ENCODE results near the gene ZNF777. TPM values are rescaled to one million over a fixed set of nuclear protein-coding genes. Genes with fewer than 3 reads are reported as not detected.

The ZNF777 gene
- total and polyA plus RNA-seq, 11 donors, result 6.5 to 10.7 (median 7.5) TPM

GRCh38 chr7:149422162-149422913, 38.5 kb downstream of the ZNF777 start:
- no peaks in the 10 kb centered on the region for H3K9me3 ChIP-seq
- H3K27ac ChIP-seq, result peak overlapping the region in 7 of 12 donors; percentile 3 to 77 (median 33)
- ATAC-seq (peak; percentile 60 to 97 (median 93)), DNase-seq (peak; percentile 60 to 85 (median 61))
- H3K36me3 ChIP-seq, result no peaks in the 10 kb centered on the region
- intact Hi-C loops (cut with DNase I), result loop anchor here in 4 of 10 donors (2.0 to 10.0 kb wide), 4 partner anchors 75 to 160 kb away; partner anchors contain the start of genes ZNF746 (in 2 of the 4) and ZNF783 (in 2 of the 4)
- peaks cover 0 to 18% (median 7%) of the 10 kb centered on the region in 12 donors for H3K4me1 ChIP-seq
- WGBS, 4 donors, result 3 to 7% (median 4%) methylated on average over 44 to 68 of the region's 68 CpGs
- no peaks in the 10 kb centered on the region for H3K27me3 ChIP-seq
- H3K4me3 ChIP-seq, result peak overlapping the region; percentile 29 to 65 (median 54)
- TF ChIP-seq CTCF (IDR thresholded peaks at IDR 0.05), result peak; percentile 1 to 84 (median 52)
- TF ChIP-seq POLR2A (IDR thresholded peaks at IDR 0.05), result no peak

GRCh38 chr7:149420006-149420405, 40.9 kb downstream of the ZNF777 start:
- no peak for ATAC-seq
- 74 to 93% (median 89%) methylated on average over 3 of the region's 3 CpGs for WGBS, 4 donors
- Histone ChIP-seq H3K27me3 (peaks cover 0 to 4% (median 0%) of the 10 kb centered on the region in 9 donors), H3K4me1 (peaks cover 0 to 20% (median 7%) of the 10 kb centered on the region in 12 donors), H3K27ac (no peak overlapping the region), H3K36me3 (no peaks in the 10 kb centered on the region), H3K9me3 (no peaks in the 10 kb centered on the region), H3K4me3 (no peak overlapping the region)
- TF ChIP-seq CTCF (IDR thresholded peaks at IDR 0.05), result no peak
- no peak for TF ChIP-seq POLR2A (IDR thresholded peaks at IDR 0.05)
- intact Hi-C loops (cut with DNase I), result loop anchor here in 4 of 10 donors (5.0 to 10.0 kb wide), 3 partner anchors 77 to 155 kb away; partner anchors contain the start of genes ZNF746 (in 2 of the 4) and ZNF783 (in 1 of the 4)
- no peak for DNase-seq

GRCh38 chr7:149415391-149416071, 45.3 kb downstream of the ZNF777 start:
- DNase-seq, result no peak
- Histone ChIP-seq H3K27me3 (peaks cover 0 to 9% (median 0%) of the 10 kb centered on the region in 9 donors), H3K4me3 (peak overlapping the region in 10 of 12 donors; percentile 27 to 53 (median 40)), H3K4me1 (peaks cover 0 to 11% (median 3%) of the 10 kb centered on the region in 12 donors), H3K27ac (peak overlapping the region in 2 of 12 donors; percentile 32 to 49), H3K9me3 (no peaks in the 10 kb centered on the region), H3K36me3 (no peaks in the 10 kb centered on the region)
- WGBS, 4 donors, result 43 to 45% (median 43%) methylated on average over 26 of the region's 26 CpGs
- TF ChIP-seq CTCF (IDR thresholded peaks at IDR 0.05) (no peak), POLR2A (IDR thresholded peaks at IDR 0.05) (no peak)
- peak in 2 of 4 donors; percentile 31 to 34 for ATAC-seq
- intact Hi-C loops (cut with DNase I), result no loop called here

Data from heart left ventricle (tissue), 16 donors.